Stimulated activated CD8-positive, alpha-beta memory T cell treated with anti-CD3 and anti-CD28 coated beads, Interleukin-4, amount 100 ng/mL, for 48 hours (primary cell): ENCODE data around the gene TRAPPC2.
"Not testable (repeated sequence)": the region's sequence is repeated elsewhere in the genome, so short reads cannot be mapped to it uniquely, and the experiment has no call there.

ENCODE experiments used
- DNase-seq: peaks from one replicate; pipeline ENCODE4 v3.0.0-alpha.2; 2020

TRAPPC2 gene

GRCh38 chrX:13697455-13697854 is 37.0 kb downstream of the TRAPPC2 start:
- no peak for DNase-seq

DNA sequence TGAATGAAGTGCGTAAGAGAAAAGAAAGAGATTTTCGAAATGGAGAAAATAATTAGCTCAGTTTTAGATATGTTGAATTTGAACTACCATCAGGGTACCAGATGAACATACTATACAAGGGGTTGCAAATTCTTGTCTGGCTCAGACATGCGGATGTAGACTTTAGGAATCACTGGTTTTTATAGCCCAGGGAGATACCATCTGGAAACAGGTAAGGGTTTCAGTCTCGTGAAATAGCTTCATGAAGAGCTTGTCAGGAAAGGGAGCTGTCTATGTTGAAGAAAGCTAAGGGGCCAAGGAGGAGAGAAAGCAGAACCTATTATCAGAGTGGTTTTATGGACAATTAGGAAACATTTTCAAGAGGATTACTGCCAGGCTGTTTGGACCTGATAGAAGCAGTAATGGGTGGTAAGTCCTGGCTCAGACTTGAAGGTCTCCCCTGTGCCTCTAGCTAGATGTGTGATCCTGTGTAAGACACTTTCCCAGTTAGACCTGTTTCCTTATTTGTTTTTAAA is 38.8 kb downstream of the TRAPPC2 start:
- DNase-seq = no peak

GRCh38 chrX:13694983-13695382 is 39.4 kb downstream of the TRAPPC2 start:
- DNase-seq = no peak

- DNase-seq = no peak
Observed at GRCh38 chrX:13694359-13694758, 40.1 kb downstream of the TRAPPC2 start.

- DNase-seq = no peak
Observed at GRCh38 chrX:13693341-13693961, 41.0 kb downstream of the TRAPPC2 start.

- DNase-seq = no peak
Observed at GRCh38 chrX:13692771-13693231, 41.6 kb downstream of the TRAPPC2 start.

DNA sequence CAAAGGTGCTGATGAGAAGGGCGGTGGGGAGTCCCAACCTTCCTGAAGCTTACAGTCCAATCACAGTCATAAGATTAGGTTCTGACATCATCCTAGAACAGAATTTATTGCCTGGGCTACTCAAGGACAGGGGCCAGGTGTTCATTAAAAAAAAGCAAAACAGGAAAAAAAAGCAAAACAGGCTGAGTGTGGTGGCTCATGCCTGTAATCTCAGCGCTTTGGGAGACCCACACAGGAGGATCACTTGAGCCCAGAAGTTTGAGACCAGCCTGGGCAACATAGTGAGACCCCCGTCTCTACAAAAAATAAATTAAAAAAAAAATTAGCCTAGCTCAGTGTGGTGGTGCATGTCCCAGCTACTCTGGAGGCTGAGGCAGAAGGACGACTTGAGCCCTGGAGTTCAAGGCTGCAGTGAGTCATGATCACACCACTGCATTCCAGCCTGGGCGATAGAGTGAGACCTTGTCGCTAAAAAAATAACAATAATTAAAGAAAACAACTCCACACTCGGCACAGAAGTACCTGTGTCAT is 42.5 kb downstream of the TRAPPC2 start:
- DNase-seq = no peak

DNA sequence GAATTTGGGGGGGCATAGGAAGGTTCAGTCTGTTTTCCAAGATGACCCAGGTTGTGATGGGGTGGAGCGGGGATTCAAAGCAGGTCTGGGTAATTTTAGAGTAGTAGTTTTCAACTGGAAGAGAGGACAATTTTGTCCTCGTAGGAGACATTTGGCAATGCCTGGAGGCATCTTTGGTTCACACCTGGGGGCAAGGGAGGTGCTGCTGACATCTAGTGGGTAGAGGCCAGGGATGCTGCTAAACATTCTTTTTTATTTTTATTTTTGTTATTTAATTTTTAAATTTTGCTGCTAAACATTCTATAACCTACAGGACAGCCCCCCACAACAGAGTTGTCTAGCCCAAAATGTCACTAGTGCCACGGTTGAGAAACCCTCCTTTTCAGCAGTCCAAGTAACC is 43.6 kb downstream of the TRAPPC2 start:
- no peak for DNase-seq

DNA sequence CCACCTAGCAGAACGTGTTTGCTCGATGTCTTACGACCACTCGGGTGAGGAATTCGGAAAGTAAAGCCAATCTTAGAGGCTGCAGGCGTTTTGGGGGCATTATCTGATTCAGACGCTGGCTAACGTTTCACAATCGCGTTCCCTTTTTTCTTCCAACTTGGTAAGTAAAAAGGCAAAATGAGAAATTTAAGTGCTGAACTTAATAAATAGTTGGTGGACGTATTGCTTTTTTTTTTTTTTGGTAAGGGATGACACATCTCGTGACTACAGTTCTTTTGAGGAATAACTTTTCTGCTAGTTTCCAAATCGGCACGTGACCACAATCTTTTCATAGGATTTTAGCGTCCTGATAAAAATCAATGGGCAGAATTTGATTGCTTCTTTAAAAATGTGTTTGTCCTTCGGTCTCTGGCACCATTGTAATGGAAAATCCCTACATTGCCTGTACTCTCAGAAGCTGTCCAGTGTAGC is 44.6 kb downstream of the TRAPPC2 start:
- no peak for DNase-seq

GRCh38 chrX:13688958-13689740 is 45.3 kb downstream of the TRAPPC2 start, which contains the start of gene RAB9A:
Gene RAB9A, plus strand, starts transcription at chrX:13689128. Its CDS starts 19,619 bp downstream, at chrX:13708747.
- peak; percentile 88 for DNase-seq

GRCh38 chrX:13688384-13688957 is 45.9 kb downstream of the TRAPPC2 start:
- no peak for DNase-seq

GRCh38 chrX:13687203-13687602 is 47.2 kb downstream of the TRAPPC2 start:
- DNase-seq = no peak

DNA sequence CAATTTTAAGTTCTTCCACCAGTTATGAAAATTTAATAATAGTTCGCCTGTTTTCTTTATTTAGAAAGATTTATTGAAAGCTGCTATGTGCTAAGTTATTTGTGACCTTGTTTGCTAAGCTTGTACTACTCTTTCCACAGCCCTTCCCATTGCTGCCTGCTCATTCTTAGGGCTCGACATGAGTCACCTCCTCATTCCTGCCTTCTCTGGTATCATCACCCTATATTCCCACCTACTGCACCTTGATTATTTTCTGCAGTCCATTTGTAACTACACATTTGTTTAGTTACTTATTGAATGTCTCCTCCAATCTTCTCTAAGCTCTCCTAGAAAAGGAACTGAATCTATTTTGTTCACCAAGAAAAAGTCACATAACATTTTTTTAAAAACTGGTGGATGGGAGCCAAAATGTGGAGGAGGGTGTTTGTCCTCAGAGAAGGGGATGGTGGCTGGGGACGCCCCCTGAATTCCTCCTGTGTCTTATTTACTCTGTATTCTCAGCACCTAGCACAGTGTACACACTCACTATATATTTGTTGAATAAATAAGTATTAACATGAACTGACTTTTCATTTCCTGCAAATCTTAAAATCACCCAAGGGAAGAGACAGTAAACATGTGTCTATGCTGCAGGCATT is 49.2 kb downstream of the TRAPPC2 start:
- DNase-seq = no peak

DNA sequence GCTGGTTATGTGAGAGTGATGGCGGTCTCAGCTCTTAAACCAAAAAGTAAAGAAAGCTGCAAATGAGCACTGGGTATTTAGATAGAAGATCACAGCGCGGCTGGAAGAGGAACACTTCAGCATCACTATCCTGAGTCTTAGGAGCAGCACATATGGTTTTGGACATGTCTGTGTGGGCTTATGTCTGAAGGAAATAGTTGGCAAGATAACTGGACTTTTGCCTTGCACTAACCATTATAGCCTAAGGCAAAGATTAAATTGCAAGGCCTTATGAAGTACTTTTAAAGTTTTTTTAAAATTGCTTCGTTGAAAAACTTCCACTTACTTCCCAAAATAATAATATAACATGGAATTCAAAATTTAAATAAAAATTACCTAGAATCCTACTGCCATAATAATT is 50.1 kb downstream of the TRAPPC2 start:
- DNase-seq = no peak

DNA sequence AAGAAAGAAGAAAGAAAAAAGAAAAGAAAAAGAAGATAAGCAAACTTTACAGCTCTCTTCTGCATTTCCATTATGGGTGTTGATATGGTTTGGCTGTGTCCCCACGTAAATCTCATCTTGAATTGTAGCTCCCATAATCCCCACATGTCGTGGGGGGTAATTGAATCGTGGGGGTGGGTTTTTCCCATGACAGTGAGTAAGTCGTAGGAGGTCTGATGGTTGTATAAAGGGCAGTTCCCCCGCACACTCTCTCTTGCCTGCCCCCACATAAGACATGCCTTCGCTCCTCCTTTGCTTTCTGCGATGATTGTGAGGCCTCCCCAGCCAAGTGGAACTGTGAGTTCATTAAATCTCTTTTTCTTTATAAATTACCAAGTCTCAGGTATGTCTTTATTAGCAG is 52.8 kb downstream of the TRAPPC2 start:
- no peak for DNase-seq

DNA sequence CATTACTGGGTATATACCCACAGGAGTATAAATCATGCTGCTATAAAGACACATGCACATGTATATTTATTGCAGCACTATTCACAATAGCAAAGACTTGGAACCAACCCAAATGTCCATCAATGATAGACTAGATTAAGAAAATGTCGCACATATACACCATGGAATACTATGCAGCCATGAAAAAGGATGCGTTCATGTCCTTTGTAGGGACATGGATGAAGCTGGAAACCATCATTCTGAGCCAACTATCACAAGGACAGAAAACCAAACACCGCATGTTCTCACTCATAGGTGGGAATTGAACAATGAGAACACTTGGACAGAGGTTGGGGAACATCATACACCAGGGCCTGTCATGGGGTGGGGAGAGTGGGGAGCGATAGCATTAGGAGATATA is 54.7 kb downstream of the TRAPPC2 start:
- DNase-seq = not testable (repeated sequence)

GRCh38 chrX:13676885-13677284 is 57.5 kb downstream of the TRAPPC2 start:
- DNase-seq = no peak

- DNase-seq = no peak
Observed at GRCh38 chrX:13673016-13673415, 61.4 kb downstream of the TRAPPC2 start.

DNA sequence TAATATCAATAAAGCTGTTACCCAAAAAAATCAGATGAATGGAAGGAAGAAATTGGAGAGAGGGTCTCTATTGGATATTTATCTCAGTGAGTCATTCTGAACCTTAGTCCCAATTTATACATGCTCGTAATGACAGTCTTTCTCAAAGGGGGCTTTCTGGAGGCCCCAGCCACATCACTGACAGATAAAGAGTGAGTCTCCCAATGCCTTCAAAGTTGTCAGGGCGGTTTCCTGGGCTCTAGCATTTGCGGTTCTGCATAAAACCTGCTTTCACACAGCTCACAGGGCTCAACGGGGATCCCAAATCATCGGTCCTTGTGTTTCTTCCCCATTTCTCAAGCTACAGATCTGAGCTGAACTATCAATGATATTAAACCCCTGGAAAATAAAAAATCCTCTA is 64.2 kb downstream of the TRAPPC2 start:
- DNase-seq = no peak

- not testable (repeated sequence) for DNase-seq
Observed at GRCh38 chrX:13669755-13670154, 64.7 kb downstream of the TRAPPC2 start.

DNA sequence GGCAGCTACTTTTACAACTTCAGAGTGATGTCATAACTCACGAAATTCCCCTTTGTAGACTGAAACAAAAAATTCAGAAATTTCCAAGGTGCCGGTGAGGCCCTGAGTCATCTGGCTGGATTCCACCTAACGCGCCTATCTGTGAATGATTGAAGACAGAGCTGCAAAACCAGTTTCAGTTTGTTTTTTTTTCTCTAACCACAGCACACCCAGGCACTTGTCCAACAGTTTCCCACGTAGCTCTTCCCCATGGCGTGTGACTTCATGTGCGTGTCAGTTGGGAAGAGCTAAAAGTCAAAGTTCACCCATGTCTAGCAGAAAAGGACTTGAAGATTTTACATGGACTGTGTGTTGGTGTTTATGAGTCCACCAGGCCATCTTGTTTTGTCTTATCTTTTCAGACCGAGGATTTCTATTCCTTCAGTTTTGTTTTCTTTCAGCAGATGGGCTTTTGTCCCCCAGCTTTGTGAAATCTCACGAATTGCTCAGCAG is 65.1 kb downstream of the TRAPPC2 start:
- DNase-seq = peak; percentile 61

DNA sequence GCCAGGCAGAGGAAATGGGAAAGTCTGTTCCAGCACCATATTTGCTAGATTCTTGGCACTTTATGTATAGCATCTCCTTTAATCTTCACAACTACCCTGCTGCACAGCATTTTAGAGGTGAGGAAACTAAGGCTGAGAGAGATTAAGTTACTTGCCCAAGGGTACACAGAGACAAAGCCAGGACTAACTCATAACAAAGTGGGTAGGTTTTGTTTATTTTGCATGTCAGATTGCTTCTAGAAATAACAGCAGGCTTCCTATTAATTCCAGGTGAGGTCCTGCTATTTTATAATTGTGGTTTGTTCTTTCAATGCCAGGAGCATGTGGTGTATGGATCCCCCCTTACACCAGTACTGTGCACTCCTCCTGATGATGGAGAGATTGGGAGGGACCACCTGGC is 66.5 kb downstream of the TRAPPC2 start:
- DNase-seq = no peak

DNA sequence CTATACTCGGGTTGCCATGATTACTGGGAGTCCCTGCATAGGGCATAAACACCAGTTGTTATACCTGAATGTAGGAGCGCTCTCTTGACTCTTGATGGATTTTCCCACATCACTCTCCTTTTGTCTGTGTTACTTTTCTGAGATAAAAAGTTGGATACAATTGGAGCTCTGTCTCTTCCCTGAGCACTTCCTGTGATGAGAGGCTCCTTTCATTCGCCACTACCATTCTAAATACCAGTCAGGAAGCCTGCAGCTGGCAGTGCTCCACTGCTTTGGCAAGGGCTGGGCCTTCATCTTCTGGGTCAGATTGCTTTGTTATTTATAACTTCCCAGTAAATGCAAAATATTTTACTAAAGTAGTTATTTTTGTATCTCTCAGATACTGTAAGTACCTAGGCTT is 67.6 kb downstream of the TRAPPC2 start:
- DNase-seq = no peak
